Measurements from ENCODE around the gene SPAST.
"Not testable (repeated sequence)": the region's sequence is repeated elsewhere in the genome, so short reads cannot be mapped to it uniquely, and the experiment has no call there.

SPAST gene

GRCh38 chr2:32063310-32064020 lies at the start of gene SPAST:
SPAST (plus strand) TSS chr2:32063556; CDS start chr2:32063832, 276 bp downstream.
- FAIRE-seq: peak; percentile 90

- FAIRE-seq: not testable (repeated sequence)
These were observed 44.4 kb upstream of the SPAST start for GRCh38 chr2:32018789-32019482.

GRCh38 chr2:32034198-32034887 lies 29.0 kb upstream of the SPAST start:
- FAIRE-seq: not testable (repeated sequence)

- peak; percentile 85 for FAIRE-seq
These were observed 23.7 kb upstream of the SPAST start, which contains the start of gene DPY30 for GRCh38 chr2:32039447-32040219. DPY30 (minus strand) TSS chr2:32039805; CDS start chr2:32039456, 349 bp downstream.

GRCh38 chr2:32043561-32043960 lies 19.8 kb upstream of the SPAST start:
- FAIRE-seq: no peak

GRCh38 chr2:32051836-32052439 lies 11.4 kb upstream of the SPAST start:
- no peak for FAIRE-seq

- not testable (repeated sequence) for FAIRE-seq
These were observed 8.8 kb upstream of the SPAST start for GRCh38 chr2:32054583-32054982.

GRCh38 chr2:32058130-32058529 lies 5.2 kb upstream of the SPAST start:
- no peak for FAIRE-seq

GRCh38 chr2:32060266-32060665 lies 3.1 kb upstream of the SPAST start:
- FAIRE-seq: no peak

GRCh38 chr2:32061430-32061829 lies 1.9 kb upstream of the SPAST start:
- FAIRE-seq: no peak

- FAIRE-seq: no peak
These were observed 1.1 kb upstream of the SPAST start for GRCh38 chr2:32061973-32062861.

- FAIRE-seq: no peak
These were observed 755 bp downstream of the SPAST start for GRCh38 chr2:32064021-32064601.

GRCh38 chr2:32064713-32065112 lies 1.4 kb downstream of the SPAST start:
- FAIRE-seq: no peak

- FAIRE-seq: no peak
These were observed 4.2 kb downstream of the SPAST start for GRCh38 chr2:32067549-32067948.

- FAIRE-seq: no peak
These were observed 10.8 kb downstream of the SPAST start for GRCh38 chr2:32074134-32074506.

GRCh38 chr2:32095671-32096070 lies 32.3 kb downstream of the SPAST start:
- FAIRE-seq: no peak

- FAIRE-seq: peak; percentile 5
These were observed 44.8 kb downstream of the SPAST start for GRCh38 chr2:32108111-32108510.

- FAIRE-seq: no peak
These were observed 54.7 kb downstream of the SPAST start for GRCh38 chr2:32118055-32118454.

GRCh38 chr2:32119161-32119560 lies 55.8 kb downstream of the SPAST start:
- FAIRE-seq: peak; percentile 5

GRCh38 chr2:32124660-32125059 lies 61.3 kb downstream of the SPAST start:
- FAIRE-seq: no peak

GRCh38 chr2:32128636-32129035 lies 65.3 kb downstream of the SPAST start:
- no peak for FAIRE-seq
